Measurements from ENCODE around the gene PROZ.

PROZ gene

DNA sequence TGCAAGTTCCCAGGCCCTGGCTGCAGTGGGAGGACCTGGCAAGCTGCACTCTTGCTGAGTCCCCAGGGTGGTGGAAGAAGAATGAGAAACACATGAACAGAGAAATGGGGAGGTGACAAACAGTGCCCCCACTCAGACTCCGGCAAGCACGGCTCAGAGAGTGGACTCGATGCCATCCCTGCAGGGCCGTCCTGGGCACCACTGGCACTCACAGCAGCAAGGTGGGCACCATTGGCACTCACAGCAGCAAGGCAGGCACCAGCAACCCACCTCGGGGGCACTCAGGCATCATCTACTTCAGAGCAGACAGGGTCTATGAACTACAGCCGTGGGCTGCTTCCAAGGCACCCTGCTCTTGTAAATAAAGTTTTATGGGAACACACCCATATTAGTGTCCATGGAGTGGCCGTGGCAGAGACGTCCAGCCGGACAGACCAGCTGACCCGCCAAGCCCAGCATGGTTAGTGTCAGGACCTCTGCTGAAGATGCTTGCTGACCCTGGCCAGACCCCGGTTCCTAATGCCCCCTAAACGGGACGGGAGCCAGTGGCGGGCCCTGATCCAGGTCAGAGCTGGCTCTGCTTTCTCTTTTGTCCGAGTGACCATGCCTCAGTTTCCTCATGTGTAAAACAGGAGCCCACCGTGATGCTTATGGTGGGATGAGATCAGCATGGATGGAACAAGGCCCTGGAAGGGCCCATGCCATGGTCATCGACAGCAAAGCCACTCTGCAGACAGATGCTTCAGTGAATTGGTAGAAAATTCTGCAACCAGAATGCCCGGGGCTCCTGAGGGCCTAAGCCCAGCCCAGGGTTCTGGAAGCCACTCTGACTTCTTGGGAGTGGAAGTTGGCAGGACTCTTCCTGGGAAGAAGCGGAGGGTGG, 37.9 kb upstream of the PROZ start:
- DNase-seq (ENCODE audit: low spot score) = no peak

DNA sequence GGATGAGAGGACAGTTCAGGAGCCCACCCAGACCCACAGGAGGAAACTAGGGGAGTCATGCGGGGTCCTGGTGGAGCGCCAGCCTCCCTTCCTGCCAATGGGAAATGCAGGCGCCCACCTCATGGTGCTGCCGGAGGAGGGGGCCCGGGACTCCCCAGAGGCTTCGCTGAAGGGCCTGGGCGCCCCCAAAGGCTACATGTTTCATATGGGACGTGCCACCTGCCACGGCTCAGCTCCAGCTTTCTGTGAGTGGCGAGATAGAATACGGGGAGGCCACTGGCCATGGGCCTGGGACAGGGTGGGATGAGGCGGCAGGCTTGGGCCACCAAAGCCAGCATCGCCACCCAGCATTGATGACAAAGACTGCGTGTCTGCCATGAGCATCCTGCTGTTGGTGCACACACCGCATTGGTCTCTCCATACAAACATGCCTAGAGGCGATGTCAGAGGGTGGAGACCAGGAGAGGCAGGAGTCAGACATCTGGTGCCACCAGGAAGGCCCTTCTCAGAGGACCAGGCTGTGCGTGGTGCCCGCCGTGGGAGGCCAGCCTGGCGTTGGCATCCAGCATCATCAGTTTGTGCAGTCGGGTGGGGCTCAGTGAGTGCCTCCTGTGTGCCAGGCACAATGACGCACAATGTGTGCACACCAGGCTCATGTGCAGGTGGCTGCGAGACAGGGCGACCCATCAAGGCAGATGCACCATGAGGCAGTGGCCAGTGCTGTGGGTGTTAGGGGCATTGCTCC, 37.1 kb upstream of the PROZ start:
- no peak for DNase-seq (ENCODE audit: low spot score)

DNA sequence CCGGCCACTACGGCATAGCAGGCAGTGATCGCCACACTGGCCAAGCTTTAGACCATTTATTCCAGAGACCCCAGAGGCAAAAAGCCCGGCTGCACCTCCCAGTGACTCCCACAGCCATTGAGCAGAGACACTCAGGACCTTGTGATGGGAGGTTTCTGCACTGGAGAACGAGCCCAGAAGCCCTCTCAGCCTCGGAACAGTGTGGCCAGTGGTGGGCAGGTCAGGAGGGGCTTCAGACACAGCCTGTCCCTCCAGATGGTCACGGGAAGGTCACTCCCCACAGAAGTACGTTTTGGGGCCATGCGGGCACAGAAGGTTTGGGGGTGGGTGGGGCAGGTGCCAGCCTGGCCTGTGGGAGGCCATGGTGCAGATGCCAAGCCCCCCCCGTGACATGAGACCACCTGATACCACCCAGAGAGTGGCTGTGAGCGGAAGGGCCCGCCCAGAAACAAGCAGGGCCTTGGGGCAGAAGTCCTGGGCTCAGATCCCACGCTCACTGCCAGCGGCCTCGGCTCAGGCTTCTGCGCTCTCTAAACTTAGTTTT, 36.4 kb upstream of the PROZ start:
- DNase-seq (ENCODE audit: low spot score) = no peak

DNA sequence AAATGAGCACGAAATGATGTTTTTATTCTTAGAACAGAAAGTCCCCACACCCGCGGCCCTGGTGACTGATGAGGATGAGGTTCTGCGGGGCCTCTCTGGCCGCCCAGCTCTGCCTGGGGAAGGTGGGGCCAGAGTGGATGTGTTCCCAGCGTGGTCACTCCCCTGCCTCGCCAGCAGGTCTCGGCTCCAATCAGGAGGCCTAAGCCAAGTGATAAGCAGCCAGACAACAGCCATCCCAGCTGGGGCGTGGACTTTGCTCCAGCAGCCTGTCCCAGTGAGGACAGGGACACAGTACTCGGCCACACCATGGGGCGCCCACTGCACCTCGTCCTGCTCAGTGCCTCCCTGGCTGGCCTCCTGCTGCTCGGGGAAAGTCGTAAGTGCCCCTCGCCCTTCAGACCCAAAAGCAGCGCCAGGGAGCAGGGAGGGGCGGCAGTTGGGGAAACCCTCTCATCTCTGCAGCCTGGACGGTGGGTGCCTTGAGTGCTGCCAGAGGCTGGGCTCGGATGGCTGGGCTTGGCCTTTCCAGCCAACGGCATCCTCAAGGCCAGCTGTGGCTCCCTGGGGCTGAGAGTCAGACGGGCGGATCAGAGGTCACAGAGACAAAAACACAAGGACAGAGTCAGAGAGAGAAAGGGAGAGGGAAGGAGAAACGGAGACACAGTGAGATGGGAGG, 35.8 kb upstream of the PROZ start, which contains the start of gene F10:
Gene F10 (plus strand): TSS at position 250 of the 676 bp plus-strand sequence. CDS start 57 bp downstream, at position 307.
- no peak for DNase-seq (ENCODE audit: low spot score)

DNA sequence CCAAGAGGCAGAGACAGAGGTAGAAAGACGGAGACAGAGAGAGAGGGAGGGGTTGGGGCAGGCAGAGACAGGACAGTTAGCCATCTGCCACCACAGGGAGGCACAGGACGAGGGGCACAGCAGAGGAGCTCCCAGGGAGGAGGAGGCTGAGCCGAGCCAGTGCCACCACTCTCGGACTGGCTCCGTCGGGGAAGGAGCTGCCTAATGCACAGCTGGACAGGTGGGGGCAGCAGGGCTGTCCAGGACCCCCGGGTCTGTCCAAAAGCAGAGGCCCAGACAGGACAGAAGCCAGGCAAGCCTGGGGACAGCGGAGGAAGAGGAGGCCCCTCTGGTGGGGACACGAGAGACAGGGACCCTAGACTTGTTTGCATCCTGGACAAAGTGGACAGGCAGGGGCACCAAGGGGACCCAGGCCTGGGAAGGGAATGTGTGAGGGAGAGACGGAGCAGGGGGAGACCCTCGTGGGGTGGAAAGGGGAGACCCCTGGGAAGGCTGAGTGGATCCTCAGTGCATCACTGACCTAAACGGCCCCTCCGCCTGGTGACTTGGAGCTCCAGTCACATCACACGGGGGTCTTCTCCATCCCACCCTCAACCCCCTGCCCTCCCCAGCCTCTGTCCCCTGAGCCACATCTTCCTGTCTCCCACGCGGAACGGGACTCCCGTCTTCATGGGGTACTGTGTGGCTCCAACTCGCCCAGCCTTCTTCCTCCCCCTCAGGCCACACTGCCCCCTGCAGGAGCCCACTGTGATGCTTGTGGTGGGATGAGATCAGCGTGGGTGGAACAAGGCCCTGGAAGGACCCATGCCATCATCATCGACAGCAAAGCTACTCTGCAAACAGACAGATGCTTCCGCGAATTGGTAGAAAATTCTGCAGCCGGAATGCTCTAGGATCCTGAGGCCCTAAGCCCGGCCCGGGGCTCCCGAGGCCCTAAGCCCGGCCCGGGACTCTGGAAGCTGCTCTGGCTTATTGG, 34.9 kb upstream of the PROZ start:
- no peak for DNase-seq (ENCODE audit: low spot score)

DNA sequence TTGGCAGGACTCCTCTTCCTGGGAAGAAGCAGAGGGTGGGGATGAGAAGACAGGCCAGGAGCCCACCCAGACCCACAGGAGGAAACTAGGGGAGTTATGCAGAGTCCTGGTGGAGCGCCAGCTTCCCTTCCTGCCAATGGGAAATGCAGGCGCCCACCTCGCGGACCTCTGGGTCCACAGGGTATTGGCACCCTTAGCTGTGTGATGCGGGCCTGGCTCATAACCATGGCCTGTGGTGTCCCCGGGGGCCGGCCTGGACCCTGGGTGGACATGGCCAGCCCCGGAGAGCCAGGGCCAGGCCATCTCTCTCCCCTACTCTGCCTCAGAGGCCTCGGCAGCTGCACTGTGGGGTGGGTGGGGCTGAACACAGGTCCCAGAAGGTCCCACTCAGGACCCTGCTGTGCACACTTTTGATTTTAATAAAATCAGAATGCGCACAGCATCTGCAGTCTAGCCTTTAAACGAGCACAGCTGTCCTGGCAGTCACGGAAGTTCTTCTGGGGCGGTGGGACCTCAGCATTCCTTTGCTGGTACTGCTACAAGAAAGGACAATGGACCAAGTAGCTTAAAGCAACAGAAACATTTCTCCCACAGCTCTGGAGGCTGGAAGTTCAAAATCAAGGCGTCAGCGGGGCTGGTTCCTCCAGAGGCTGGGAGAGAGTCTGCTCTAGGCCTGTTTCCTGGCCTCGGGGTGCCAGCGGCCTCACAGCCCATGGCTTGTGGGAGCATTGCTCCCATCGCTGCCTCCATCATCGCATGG, 34.1 kb upstream of the PROZ start:
- no peak for DNase-seq (ENCODE audit: low spot score)

DNA sequence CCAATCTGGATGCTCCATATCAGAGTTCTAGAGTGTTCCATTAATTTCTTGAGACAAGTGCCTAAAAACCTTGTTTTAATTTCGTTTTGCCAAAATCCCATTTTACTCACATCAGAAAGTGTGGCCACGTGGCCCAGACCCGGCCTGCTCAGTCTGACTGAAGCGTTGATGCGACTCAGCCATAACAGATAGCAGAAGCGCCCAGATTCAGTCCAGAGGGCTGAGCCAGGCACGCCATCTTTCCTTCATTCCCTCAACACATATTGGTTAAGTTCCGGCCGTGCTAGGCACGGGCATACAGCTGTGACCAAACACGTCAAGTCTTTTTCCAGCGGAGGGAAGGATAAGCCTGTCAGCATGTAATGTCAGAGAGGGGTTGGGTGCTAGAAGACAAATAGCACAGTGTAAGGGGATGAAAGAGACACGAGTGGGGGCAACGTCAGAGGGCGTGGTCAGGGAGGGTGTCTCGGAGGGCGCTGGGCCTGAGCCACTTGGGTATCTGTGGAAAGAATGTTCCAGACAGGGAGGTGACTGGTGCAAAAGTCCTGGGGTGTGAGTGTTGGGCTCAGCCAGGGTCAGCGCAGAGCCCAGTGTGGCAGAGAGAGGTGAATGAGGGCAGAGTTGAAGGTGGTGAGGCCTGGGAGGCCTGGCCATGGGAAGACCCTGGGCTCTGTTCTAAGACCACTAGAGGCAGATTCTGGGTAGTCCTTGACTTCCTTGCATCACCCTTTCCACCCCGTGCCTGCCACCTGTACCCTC, 32.8 kb upstream of the PROZ start:
- DNase-seq (ENCODE audit: low spot score) = no peak

DNA sequence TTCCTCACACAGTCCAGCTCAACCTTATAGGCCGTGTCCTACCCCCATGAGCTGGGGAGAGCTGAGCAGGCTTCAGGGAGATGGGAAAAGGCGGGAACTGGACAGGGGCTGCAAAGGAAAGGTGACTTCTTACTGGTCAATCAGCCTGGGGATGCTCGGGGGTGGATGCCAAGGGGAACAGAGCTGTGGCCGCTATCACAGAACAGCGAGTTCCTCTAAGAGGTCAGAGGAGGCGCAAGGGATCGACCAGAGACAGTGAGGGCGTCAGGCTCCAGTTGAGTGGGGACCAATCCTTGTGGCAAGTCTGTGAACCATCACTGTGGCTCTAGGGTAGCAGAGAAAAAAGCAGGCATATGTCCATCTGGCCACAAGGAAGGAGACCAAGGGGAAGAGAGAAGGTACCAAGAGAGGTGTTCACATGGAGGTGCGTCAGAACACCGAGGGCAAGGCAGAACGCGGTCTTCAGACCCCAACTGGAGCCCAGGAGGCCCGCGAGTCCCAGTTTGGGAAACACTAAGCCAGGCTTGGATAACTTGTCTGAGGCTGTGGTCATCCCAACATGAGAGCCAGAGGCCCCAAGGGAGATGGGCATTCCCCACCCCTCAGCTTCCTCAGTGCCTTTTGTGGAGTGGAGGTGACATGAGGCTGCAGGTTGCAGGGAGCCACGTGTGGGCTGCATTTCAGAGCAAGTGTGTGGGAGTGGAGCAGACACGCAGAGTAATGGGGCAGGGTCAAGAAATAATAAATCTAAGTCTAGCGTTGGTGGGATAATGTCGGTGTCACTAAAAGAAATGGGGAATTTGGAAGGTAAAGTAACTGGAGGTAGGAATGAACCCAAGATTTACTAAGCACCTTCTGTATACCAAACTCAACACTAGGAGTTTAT, 31.9 kb upstream of the PROZ start:
- DNase-seq (ENCODE audit: low spot score) = no peak

DNA sequence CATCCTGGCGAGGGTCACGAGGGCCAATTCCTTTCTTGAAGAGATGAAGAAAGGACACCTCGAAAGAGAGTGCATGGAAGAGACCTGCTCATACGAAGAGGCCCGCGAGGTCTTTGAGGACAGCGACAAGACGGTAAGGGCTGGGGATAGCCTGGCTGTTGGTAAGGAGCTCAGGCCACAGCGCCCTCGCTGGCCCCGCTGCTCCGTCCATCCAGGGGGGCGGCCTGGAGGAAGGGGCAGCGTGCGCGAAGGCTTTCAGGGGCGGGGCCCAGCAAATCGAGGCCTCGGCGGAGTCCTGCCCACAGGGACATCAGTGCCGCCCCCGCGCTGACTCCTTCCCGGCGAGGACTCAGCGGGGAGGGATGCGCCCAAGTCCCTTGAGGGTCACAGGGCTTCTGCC, 29.0 kb upstream of the PROZ start:
- DNase-seq (ENCODE audit: low spot score) = no peak

DNA sequence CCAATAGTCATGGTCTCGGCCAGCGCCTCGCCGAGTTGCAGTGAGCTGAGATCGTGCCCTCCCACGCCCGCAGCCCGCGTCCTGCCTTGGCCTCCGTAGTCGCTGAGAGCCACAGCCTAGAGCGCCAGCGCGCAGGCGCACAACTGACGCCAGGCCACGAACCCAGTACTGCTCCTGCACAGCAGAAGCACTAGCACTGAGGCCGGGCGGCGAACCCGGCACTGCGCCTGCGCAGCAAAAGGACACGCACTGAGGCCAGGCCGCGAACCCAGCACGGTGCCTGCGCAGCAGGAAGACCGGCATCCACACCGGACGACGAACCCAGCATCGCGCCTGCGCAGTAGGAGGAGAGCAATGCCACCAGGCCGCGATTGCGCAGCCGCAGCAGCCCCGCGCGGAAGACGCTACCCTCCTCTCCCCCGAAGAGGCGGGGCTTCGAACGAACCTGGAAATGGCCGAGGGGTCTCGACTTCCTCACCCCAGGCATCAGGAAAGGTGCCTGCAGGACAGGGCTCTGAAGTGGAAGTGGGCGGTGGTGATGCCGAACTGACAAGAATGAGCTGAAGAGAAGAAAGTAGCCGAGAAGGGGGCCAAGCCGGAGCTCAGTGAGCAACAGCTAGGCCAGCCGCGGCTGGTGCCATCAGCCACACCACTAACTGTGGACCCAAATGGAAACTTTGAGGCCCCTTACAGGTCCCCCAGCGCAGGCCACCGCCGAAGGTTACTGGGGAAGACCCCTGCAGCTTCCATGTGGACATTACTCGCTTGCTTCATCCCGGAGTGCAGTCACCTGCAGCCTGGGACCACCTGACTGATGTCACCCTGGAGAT, 28.3 kb upstream of the PROZ start:
- DNase-seq (ENCODE audit: low spot score) = no peak

DNA sequence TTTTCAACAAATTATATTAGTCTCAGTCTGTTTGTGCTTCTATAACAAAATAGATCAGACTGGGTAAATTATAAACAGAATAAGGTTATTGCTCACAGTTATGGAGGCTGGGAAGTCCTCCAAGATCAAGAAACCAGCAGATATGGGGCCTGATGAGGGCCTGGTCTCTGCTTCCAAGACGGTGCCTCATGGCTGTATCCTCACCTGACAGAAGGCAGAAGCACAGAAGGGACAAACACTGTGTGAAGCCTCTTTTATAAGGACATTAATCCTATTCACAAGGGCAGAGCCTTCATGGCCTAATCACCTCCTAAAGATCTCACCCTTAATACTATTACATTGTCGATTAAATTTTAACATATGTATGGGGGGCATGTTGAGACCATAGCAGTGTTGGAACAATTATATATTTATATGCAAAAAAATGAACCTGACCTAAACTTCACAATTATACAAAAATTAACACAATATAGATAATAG, 23.1 kb upstream of the PROZ start:
- DNase-seq (ENCODE audit: low spot score) = no peak

DNA sequence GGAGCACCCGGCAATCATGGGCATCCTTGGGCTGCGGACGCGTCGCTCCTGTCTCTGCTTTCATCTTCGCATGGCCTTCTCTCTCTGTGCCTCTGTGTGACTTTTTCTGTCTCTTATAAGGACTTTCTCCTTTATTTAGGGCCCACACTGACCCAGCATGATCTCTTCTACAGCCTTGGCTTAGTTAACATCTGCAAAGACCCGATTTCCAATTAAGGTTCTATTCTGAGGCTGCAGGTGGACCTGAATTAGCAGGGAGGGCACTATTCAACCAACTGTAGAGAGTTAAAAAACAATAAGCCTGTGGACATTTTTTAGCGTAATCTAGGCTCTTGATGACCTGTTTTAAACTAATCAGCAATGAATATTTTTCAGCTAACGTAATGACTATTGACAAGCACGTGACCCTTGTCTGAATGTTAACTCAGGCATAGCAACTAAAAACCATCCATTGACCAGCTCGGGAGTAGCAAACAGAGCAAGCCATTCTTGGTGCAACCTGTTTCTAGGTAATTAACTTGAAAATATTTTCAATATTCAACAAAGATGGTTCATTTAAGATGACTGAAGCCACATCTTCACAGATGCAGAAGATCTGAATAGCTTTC, 20.7 kb upstream of the PROZ start:
- DNase-seq (ENCODE audit: low spot score) = no peak

DNA sequence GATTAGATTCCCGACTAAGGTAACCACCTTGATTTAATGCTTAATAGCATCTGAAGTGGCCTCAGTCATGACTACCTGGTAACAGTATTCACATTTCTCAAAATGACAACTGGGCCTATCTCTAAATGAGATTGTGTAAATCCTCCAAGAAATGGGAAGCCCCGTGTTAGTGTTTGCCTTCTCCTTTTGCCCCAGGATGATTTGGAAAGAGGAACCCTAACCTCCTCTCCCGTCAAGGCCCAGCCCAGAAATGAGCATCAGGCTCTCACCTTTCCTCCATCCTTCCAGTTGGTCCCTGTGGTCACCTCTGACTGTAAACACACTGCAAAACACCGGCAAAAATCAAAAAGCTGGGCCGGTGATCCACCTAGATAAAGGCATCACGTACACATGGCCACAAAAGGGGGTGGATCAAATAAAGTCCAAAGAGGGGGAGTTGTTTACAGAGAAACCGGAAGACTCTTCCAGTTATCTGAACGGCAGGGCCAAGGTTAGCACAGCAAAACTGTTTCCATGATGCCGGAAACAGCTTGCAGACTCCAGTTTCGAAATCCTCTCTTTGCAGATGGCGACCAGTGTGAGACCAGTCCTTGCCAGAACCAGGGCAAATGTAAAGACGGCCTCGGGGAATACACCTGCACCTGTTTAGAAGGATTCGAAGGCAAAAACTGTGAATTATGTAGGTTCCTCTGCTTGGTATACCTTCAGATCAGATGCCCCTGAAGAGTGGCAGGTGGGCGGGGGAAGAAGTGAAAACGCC, 19.5 kb upstream of the PROZ start:
- no peak for DNase-seq (ENCODE audit: low spot score)

DNA sequence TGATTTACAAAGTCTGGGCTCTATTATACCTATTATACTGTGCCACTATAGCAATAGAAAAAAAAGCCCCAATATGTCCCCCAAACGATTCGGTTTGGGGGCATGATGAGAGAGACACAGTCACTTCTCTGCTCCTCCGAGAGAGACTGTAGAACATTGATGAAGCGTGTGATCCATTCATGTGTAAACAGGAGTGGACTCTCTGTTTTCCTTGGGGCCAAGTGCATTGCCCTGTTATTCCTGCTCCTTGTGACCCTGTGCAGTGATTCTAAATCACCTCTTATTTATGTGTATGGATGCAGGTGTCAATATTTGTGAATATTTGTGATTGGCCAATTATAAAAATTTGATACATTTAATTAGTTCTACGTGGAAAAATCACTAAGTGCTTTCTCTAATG, 18.9 kb upstream of the PROZ start:
- no peak for DNase-seq (ENCODE audit: low spot score)

DNA sequence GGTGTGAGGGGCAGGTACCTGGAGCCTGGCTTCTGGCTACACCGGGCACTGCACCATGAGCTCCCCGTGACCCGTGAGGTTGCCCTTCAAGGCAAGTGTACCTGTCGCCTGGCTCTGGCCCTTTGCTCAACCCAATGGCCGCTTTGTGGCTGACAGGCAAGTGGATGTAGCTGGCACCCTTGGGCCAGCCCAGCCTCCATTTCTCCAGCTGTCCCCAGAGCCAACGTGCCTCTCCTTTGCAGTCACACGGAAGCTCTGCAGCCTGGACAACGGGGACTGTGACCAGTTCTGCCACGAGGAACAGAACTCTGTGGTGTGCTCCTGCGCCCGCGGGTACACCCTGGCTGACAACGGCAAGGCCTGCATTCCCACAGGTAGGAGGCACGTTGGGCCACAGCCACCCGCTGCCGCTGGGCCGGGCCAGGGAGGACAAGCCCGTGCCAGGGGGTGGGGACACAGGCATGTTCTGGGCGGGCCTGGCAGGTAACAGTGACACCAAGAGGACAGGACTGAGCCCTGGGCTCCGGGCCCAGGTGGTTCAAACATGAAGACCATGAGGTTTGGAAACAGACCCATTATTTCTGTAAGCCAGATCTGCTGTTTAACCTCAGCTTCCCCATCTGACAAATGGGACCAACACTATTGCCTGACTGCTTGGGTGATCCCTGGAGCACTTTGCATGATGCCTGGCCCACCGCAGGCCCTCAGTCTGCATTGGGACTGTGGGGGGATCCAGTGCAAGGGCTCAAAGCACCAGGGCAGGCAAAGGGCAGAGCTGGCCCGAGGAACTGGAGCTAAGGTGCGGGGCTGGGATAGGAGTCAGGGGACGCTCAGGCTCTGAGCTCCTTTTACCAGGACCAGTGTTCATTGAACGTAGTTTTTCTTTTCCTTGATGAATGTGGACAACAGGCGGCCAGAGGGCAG, 17.5 kb upstream of the PROZ start:
- no peak for DNase-seq (ENCODE audit: low spot score)

All from RKO (cell line).